Thyroid gland (tissue), 4 donors: Measurements from ENCODE around the gene FAM120B. TPM values are rescaled to one million over a fixed set of nuclear protein-coding genes. Genes with fewer than 3 reads are reported as not detected.
A peak's percentile ranks its signal among the peaks of the same experiment; 100 is the strongest.

ENCODE experiments used
- DNase-seq, 2 donors: peaks; one replicate each; pipeline ENCODE4 v3.0.0-alpha.2; 2019
- H3K27ac ChIP-seq, 3 donors: fragments of 200-600 bp; sonication (generic); 1 replicate in 2 of 3; 2 replicates in 1 of 3; pipeline ENCODE4 v1.5.1; 2016 to 2019; ENCODE audit warnings: mild to moderate bottlenecking in 1 of 3, moderate library complexity in 1 of 3
- H3K27me3 ChIP-seq: fragments of 200-600 bp; sonication (generic); one replicate; pipeline ENCODE4 v1.5.1; 2019
- H3K36me3 ChIP-seq, 2 donors: fragments of 200-600 bp; sonication (generic); one replicate each; pipeline ENCODE4 v1.5.1; 2016 to 2019
- H3K4me1 ChIP-seq, 2 donors: fragments of 200-600 bp; sonication (generic); one replicate each; pipeline ENCODE4 v1.5.1; 2017 to 2019
- H3K4me3 ChIP-seq, 3 donors: fragments of 200-600 bp; sonication (generic); replicated peaks in 1 of 3; 1 replicate in 2 of 3; 2 replicates in 1 of 3; pipeline ENCODE4 v1.5.1; 2016; ENCODE audit warnings: mild to moderate bottlenecking in 1 of 3
- H3K9me3 ChIP-seq: fragments of 200-600 bp; sonication (generic); one replicate; pipeline ENCODE4 v1.5.1; 2017
- POLR2A ChIP-seq, 2 donors: fragments of 450-650 bp; IDR thresholded peaks; one replicate each; pipeline ENCODE4 v1.6.1; 2017; ENCODE audit warnings: antibody characterized with exemption in 2 of 2, mild to moderate bottlenecking in 2 of 2, moderate library complexity in 1 of 2
- WGBS, 2 donors: methylation state at CpG; one replicate each; pipeline ENCODE4 v1.1.5; 2017; 5-methylcytosine and 5-hydroxymethylcytosine counted together
- intact Hi-C: fragments of 100-400 bp; cut with DNase I; formaldehyde crosslinking; loops from one replicate; pipeline ENCODE4 v1.15.1; 2023
- total RNA-seq, 4 donors: library from RNA; depleted of rRNA; stranded (reverse); fragments of >200 nt; gene quantifications; one replicate each; pipeline ENCODE4 v1.2.3, GENCODE V29; 2016
- TF ChIP-seq, protein P1 (sequence below), 6 experiments: fragments of 200-600 bp in 3 of 6; fragments of 450-650 bp in 3 of 6; sonication (generic) in 3 of 6; IDR thresholded peaks; one replicate each; pipeline ENCODE4 v1.5.1; 2016 to 2019; ENCODE audit warnings: antibody characterized with exemption in 6 of 6, mild to moderate bottlenecking in 2 of 6, inconsistent platforms in 1 of 6, moderate library complexity in 1 of 6

FAM120B gene
- total RNA-seq, 4 donors from 2014 or later = 26.9 to 38.4 (median 27.7) TPM

DNA sequence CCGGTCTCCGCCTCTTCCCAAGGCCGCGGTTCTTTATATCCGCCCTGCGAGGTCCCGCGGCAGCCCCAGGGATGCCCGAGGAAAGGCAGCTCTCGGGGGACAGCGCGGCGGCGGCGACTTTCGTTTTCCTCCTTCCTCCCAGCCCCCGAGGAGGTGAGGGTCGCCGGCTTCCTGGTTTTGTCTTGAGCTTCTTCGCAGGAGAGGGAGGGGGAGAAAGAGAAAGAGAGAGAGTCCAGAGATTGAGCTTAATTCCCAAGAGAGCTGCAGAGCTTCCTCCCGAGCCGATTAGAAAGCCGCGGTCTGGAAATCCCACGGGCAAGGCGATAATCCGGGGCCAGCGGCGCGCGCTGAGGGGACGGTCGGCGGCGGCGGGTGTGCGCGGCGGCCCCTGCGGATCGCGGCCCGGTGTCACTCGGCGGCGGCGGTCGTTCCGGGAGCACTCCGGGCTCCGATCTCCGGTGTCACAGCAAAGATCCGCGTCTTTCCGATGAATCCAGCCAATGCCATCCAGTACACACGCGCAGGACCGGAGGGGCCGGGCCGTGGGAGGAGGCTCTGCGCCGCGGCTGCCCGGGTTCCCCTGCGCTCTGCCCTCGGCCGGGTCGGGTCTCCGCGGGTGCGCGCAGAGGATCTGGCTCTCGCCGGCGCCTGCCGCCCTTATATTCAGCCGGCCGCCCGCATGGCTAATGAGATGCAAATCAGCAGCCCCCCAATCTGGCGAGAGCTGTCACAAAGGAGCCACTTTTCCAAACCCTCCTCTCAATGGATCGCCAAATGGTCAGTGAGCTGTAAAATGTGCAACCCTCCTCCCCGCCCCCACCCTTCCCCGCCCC, 16.0 kb upstream of the FAM120B start, which contains the start of gene DLL1:
Gene DLL1, minus strand, starts transcription at position 783 of the 833 bp plus-strand sequence. CDS start 939 bp downstream, outside the sequence.
- TF ChIP-seq POLR2A (IDR thresholded peaks at IDR 0.05) = peak in 1 of 2 donors; percentile 65
- TF ChIP-seq, protein P1, sequence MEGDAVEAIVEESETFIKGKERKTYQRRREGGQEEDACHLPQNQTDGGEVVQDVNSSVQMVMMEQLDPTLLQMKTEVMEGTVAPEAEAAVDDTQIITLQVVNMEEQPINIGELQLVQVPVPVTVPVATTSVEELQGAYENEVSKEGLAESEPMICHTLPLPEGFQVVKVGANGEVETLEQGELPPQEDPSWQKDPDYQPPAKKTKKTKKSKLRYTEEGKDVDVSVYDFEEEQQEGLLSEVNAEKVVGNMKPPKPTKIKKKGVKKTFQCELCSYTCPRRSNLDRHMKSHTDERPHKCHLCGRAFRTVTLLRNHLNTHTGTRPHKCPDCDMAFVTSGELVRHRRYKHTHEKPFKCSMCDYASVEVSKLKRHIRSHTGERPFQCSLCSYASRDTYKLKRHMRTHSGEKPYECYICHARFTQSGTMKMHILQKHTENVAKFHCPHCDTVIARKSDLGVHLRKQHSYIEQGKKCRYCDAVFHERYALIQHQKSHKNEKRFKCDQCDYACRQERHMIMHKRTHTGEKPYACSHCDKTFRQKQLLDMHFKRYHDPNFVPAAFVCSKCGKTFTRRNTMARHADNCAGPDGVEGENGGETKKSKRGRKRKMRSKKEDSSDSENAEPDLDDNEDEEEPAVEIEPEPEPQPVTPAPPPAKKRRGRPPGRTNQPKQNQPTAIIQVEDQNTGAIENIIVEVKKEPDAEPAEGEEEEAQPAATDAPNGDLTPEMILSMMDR (IDR thresholded peaks at IDR 0.05) = no peak
- Histone ChIP-seq H3K9me3 (no peaks in the 10 kb centered on the region), H3K4me1 (peaks cover 31 to 50% of the 10 kb centered on the region in 2 donors), H3K27me3 (peaks cover 16% of the 10 kb centered on the region), H3K27ac (peak within 1 kb of the TSS; percentile 57 to 71 (median 60)), H3K36me3 (peaks cover 0 to 2% of the 10 kb centered on the region in 2 donors), H3K4me3 (peak within 1 kb of the TSS; percentile 24 to 72 (median 71))
- WGBS, 2 donors = 2% methylated on average over 36 to 47 of the region's 83 CpGs
- intact Hi-C loops = loop anchor here (10.0 kb wide), 1 partner anchor 336 kb away; no protein-coding TSS in a partner anchor
- peak; percentile 42 to 52 for DNase-seq

GRCh38 chr6:170291271-170292110, 15.1 kb upstream of the FAM120B start:
- intact Hi-C loops = loop anchor here (10.0 kb wide), 1 partner anchor 337 kb away; no protein-coding TSS in a partner anchor
- Histone ChIP-seq H3K4me3 (peak overlapping the region in 2 of 3 donors; percentile 33 to 72), H3K4me1 (peaks cover 38 to 60% of the 10 kb centered on the region in 2 donors), H3K9me3 (no peaks in the 10 kb centered on the region), H3K27me3 (peaks cover 18% of the 10 kb centered on the region), H3K27ac (peak overlapping the region in 2 of 3 donors; percentile 55 to 56), H3K36me3 (no peaks in the 10 kb centered on the region)
- peak in 1 of 2 donors; percentile 26 for TF ChIP-seq POLR2A (IDR thresholded peaks at IDR 0.05)
- TF ChIP-seq, protein P1 (IDR thresholded peaks at IDR 0.05) = no peak
- peak; percentile 34 to 39 for DNase-seq
- WGBS, 2 donors = 1 to 4% methylated on average over 26 to 33 of the region's 87 CpGs

GRCh38 chr6:170292111-170292406, 14.5 kb upstream of the FAM120B start:
- no peak for DNase-seq
- peak overlapping the region in 2 of 3 donors; percentile 55 to 56 for H3K27ac ChIP-seq
- peak overlapping the region in 1 of 3 donors; percentile 72 for H3K4me3 ChIP-seq
- intact Hi-C loops = loop anchor here (10.0 kb wide), 1 partner anchor 337 kb away; no protein-coding TSS in a partner anchor
- H3K36me3 ChIP-seq = no peaks in the 10 kb centered on the region
- H3K27me3 ChIP-seq = peaks cover 23% of the 10 kb centered on the region
- H3K9me3 ChIP-seq = no peaks in the 10 kb centered on the region
- peaks cover 43 to 65% of the 10 kb centered on the region in 2 donors for H3K4me1 ChIP-seq
- 9 to 10% methylated on average over 11 of the region's 11 CpGs for WGBS, 2 donors
- TF ChIP-seq, protein P1 (IDR thresholded peaks at IDR 0.05) = no peak
- TF ChIP-seq POLR2A (IDR thresholded peaks at IDR 0.05) = no peak

GRCh38 chr6:170292407-170293158, 14.0 kb upstream of the FAM120B start:
- Histone ChIP-seq H3K27ac (no peak overlapping the region), H3K9me3 (no peaks in the 10 kb centered on the region), H3K4me1 (peaks cover 43 to 61% of the 10 kb centered on the region in 2 donors), H3K36me3 (no peaks in the 10 kb centered on the region), H3K4me3 (no peak overlapping the region), H3K27me3 (peaks cover 24% of the 10 kb centered on the region)
- WGBS, 2 donors = 13 to 18% methylated on average over 13 of the region's 13 CpGs
- peak in 1 of 2 donors; percentile 38 for DNase-seq
- TF ChIP-seq POLR2A (IDR thresholded peaks at IDR 0.05) = no peak
- TF ChIP-seq, protein P1 (IDR thresholded peaks at IDR 0.05) = peak in 1 of 6 experiments; percentile 10
- intact Hi-C loops = loop anchor here (10.0 kb wide), 1 partner anchor 338 kb away; no protein-coding TSS in a partner anchor
